Spleen (tissue), 11 donors: ENCODE measurements around the gene INHA. TPM values are rescaled to one million over a fixed set of nuclear protein-coding genes. Genes with fewer than 3 reads are reported as not detected.

Experiments
- DNase-seq: peaks from one replicate; pipeline ENCODE4 v3.0.0-alpha.2; 2020
- H3K27ac ChIP-seq, 8 donors: fragments of 200-600 bp; sonication (generic) in 7 of 8; 1 replicate in 4 of 8; 2 replicates in 4 of 8; pipeline versions ENCODE4 v1.5.0 to v1.8.0; 2016 to 2021; ENCODE audit warnings: inconsistent platforms in 4 of 8, mild to moderate bottlenecking in 4 of 8, moderate library complexity in 1 of 8
- H3K27me3 ChIP-seq, 7 donors: fragments of 200-600 bp; sonication (generic) in 6 of 7; replicated peaks in 1 of 7; 1 replicate in 4 of 7; 2 replicates in 3 of 7; pipeline versions ENCODE4 v1.5.0 to v1.8.0; 2016 to 2021; ENCODE audit warnings: inconsistent platforms in 3 of 7, mild to moderate bottlenecking in 1 of 7
- H3K36me3 ChIP-seq, 6 donors: fragments of 200-600 bp; sonication (generic) in 5 of 6; 1 replicate in 4 of 6; 2 replicates in 2 of 6; pipeline versions ENCODE4 v1.5.0 to v1.8.0; 2016 to 2021; ENCODE audit warnings: inconsistent platforms in 2 of 6
- H3K4me1 ChIP-seq, 6 donors: fragments of 200-600 bp; sonication (generic) in 5 of 6; 1 replicate in 3 of 6; 2 replicates in 3 of 6; pipeline versions ENCODE4 v1.5.0 to v1.8.0; 2016 to 2021; ENCODE audit warnings: inconsistent platforms in 3 of 6
- H3K4me3 ChIP-seq, 8 donors: fragments of 200-600 bp; sonication (generic) in 7 of 8; 1 replicate in 4 of 8; 2 replicates in 4 of 8; pipeline versions ENCODE4 v1.5.0 to v1.8.0; 2016 to 2021; ENCODE audit warnings: inconsistent platforms in 4 of 8, mild to moderate bottlenecking in 4 of 8, moderate library complexity in 2 of 8
- H3K9me3 ChIP-seq, 8 donors: fragments of 200-600 bp; sonication (generic) in 7 of 8; 1 replicate in 4 of 8; 2 replicates in 4 of 8; pipeline versions ENCODE4 v1.5.0 to v1.8.0; 2016 to 2021; ENCODE audit warnings: inconsistent platforms in 4 of 8
- CTCF ChIP-seq, 11 experiments: fragments of 200-600 bp in 7 of 11; fragments of 450-650 bp in 4 of 11; sonication (generic) in 4 of 11; IDR thresholded peaks in 8 of 11; conservative IDR thresholded peaks in 3 of 11; 1 replicate in 7 of 11; 2 replicates in 4 of 11; pipeline versions ENCODE4 v1.4.0 to v1.8.0; 2016 to 2021; ENCODE audit warnings: antibody characterized with exemption in 11 of 11, inconsistent platforms in 4 of 11, mild to moderate bottlenecking in 1 of 11
- POLR2A ChIP-seq, 3 donors: fragments of 450-650 bp; IDR thresholded peaks; one replicate each; pipeline ENCODE4 v1.5.1; 2017; ENCODE audit warnings: antibody characterized with exemption in 3 of 3, mild to moderate bottlenecking in 1 of 3
- POLR2AphosphoS5 ChIP-seq, 3 donors: sonication (generic); formaldehyde crosslinking; IDR thresholded peaks; one replicate each; pipeline ENCODE4 v1.5.1; 2017; ENCODE audit warnings: antibody characterized with exemption in 3 of 3
- WGBS, 5 donors: extraction: QIAGEN DNeasy Blood & Tissue Kit in 3 of 5; methylation state at CpG; one replicate each; pipeline versions ENCODE4 v1.1.5 to v1.1.7; 2013 to 2018; 5-methylcytosine and 5-hydroxymethylcytosine counted together
- intact Hi-C: fragments of 100-400 bp; cut with DNase I; formaldehyde crosslinking; loops from one replicate; pipeline ENCODE4 v1.15.0; 2023; ENCODE audit warnings: low total_unique reads
- polyA plus RNA-seq, 3 donors: library from polyadenylated mRNA; stranded (reverse); fragments of 200-250 nt; gene quantifications; one replicate each; pipeline ENCODE4 v1.2.1, GENCODE V29; 2013
- total RNA-seq, 7 donors: library from RNA; depleted of rRNA in 3 of 7; stranded (reverse); fragments of >200 nt in 3 of 7; fragmentation: NEBNext Ultra II Directional in 4 of 7; extraction: Animal tissue kit (Norgen Biotek cat#: 25700) in 4 of 7; gene quantifications; one replicate each; pipeline versions ENCODE4 v1.1.0 to v1.2.1, GENCODE V29; 2016 to 2021
- donor health status: healthy with polysubstance abuse.
- donor health status: DM: no; HTN: no; CAD: no; lungs with moderate emphysema.
- donor health status: DM: no; HTN: no; CAD: no.
- donor health status: Bipolar disorder and iron deficiency.
- donor health status: healthy.
- donor health status: DM: no; HTN: no; CAD: no.
- donor health status: DM: yes; HTN: yes; CAD: no.

Gene INHA
- total and polyA plus RNA-seq, 10 donors, result 0.08 to 0.46 (median 0.31) TPM; not detected in 6

DNA sequence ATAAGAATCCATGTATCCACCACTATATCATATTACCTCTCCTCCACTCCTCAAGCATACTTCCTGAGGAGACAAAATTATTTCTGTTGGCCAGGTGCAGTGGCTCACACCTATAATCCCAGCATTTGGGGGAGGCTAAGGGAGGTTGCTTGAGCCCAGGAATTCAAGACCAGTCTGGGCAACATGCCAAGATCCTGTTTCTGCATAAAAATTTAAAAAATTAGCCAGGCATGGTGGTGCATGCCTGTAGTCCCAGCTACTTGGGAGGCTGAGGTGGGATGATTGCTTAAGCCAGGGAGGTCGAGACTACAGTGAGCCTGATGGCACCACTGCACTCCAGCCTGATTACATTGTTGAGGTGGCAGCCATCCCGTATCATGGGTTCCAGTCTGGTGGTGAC, 9.2 kb downstream of the INHA start:
- WGBS, 5 donors, result 32 to 89% (median 79%) methylated on average over 2 of the region's 2 CpGs; no CpG with 5 or more reads in 1 of the 5 donors
- no peak for DNase-seq
- Histone ChIP-seq H3K27ac (no peak overlapping the region), H3K9me3 (no peaks in the 10 kb centered on the region), H3K36me3 (no peaks in the 10 kb centered on the region), H3K27me3 (peaks cover 0 to 31% (median 0%) of the 10 kb centered on the region in 7 donors), H3K4me3 (no peak overlapping the region), H3K4me1 (no peaks in the 10 kb centered on the region)
- no peak for TF ChIP-seq CTCF (IDR thresholded peaks at IDR 0.05 in 8 of 11, conservative IDR thresholded peaks at IDR 0.05 in 3 of 11)
- TF ChIP-seq POLR2A (IDR thresholded peaks at IDR 0.05), result no peak
- TF ChIP-seq POLR2AphosphoS5 (IDR thresholded peaks at IDR 0.05), result no peak
- intact Hi-C loops, result no loop called here

GRCh38 chr2:219591091-219591490, 19.0 kb downstream of the INHA start:
- TF ChIP-seq POLR2A (IDR thresholded peaks at IDR 0.05) (no peak), CTCF (IDR thresholded peaks at IDR 0.05 in 8 of 11, conservative IDR thresholded peaks at IDR 0.05 in 3 of 11) (no peak), POLR2AphosphoS5 (IDR thresholded peaks at IDR 0.05) (no peak)
- DNase-seq, result no peak
- no peaks in the 10 kb centered on the region for H3K4me1 ChIP-seq
- H3K9me3 ChIP-seq, result no peaks in the 10 kb centered on the region
- no peak overlapping the region for H3K27ac ChIP-seq
- intact Hi-C loops, result no loop called here
- H3K36me3 ChIP-seq, result no peaks in the 10 kb centered on the region
- H3K4me3 ChIP-seq, result no peak overlapping the region
- 52 to 91% (median 66%) methylated on average over 4 of the region's 4 CpGs for WGBS, 5 donors
- peaks cover 0 to 2% (median 0%) of the 10 kb centered on the region in 7 donors for H3K27me3 ChIP-seq

DNA sequence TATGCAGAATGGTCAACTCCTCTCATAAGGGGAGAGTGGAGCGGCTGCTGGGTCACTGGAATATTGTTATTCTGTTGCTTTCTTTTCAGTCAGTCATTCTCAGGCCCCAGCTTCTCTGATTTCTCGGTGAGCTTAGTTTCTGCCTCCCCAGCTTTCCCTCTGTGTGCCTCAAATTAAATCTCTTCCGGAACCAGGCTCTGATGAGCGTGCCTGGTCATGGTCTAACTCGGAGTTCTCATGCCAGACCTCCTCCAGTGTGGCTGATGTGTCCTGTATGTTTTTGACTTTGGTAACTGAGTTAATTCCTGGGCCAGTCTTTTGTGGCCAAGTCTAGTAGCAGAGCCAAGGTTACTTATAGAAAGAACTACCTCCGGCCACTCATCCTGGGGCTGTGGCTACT, 20.6 kb downstream of the INHA start:
- no peak for DNase-seq
- TF ChIP-seq POLR2A (IDR thresholded peaks at IDR 0.05) (no peak), POLR2AphosphoS5 (IDR thresholded peaks at IDR 0.05) (no peak), CTCF (IDR thresholded peaks at IDR 0.05 in 8 of 11, conservative IDR thresholded peaks at IDR 0.05 in 3 of 11) (no peak)
- intact Hi-C loops, result no loop called here
- Histone ChIP-seq H3K4me3 (no peak overlapping the region), H3K9me3 (no peaks in the 10 kb centered on the region), H3K4me1 (peaks cover 0 to 11% (median 8%) of the 10 kb centered on the region in 6 donors), H3K27ac (no peak overlapping the region), H3K27me3 (no peaks in the 10 kb centered on the region), H3K36me3 (no peaks in the 10 kb centered on the region)
- 77 to 88% (median 85%) methylated on average over 6 of the region's 6 CpGs for WGBS, 5 donors

DNA sequence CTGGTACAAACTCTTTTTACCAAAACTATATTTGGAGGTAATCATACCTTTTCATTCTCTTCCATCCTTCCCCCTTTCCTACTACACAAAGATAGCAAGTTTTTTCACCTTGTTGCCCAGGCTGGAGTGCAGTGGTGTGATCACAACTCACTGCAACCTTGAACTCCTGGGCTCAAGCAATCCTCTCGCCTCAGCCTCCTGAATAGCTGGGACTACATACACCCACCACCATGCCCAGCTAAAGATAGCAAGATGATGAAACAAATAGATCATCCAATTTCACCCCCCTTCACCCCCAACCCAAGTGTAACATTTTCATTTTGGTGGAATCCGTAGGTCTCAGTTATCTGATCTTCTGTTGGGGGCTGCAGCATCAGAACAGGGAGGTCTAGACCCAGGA, 21.0 kb downstream of the INHA start:
- H3K27me3 ChIP-seq, result no peaks in the 10 kb centered on the region
- intact Hi-C loops, result no loop called here
- H3K9me3 ChIP-seq, result no peaks in the 10 kb centered on the region
- peaks cover 0 to 13% (median 11%) of the 10 kb centered on the region in 6 donors for H3K4me1 ChIP-seq
- H3K4me3 ChIP-seq, result no peak overlapping the region
- no peak for DNase-seq
- no peak overlapping the region for H3K27ac ChIP-seq
- H3K36me3 ChIP-seq, result no peaks in the 10 kb centered on the region
- WGBS, 5 donors, result 72 to 94% (median 90%) methylated on average over 2 of the region's 2 CpGs
- TF ChIP-seq CTCF (IDR thresholded peaks at IDR 0.05 in 8 of 11, conservative IDR thresholded peaks at IDR 0.05 in 3 of 11) (no peak), POLR2AphosphoS5 (IDR thresholded peaks at IDR 0.05) (no peak), POLR2A (IDR thresholded peaks at IDR 0.05) (no peak)
